ENCODE measurements around the gene SPTSSA.

GRCh38 chr14:34424488-34424887, 37.6 kb downstream of the SPTSSA start:
- no peak for TF ChIP-seq CTCF (IDR thresholded peaks at IDR 0.05; ENCODE audit: low read depth, low read length)
- no peak for TF ChIP-seq EZH2phosphoT487 (IDR thresholded peaks at IDR 0.05; ENCODE audit: low read depth)

Measured in OCI-LY3 (cell line).